HTERT RPE-1 (cell line): ENCODE data around the gene PGLYRP1.

Experiments used
- in situ Hi-C: fragments of 300-500 bp; cut with MboI; formaldehyde crosslinking; loops from 4 replicates; pipeline ENCODE4 v1.14.3; 2020; ENCODE audit warnings: low sequenced_read_pairs

Gene PGLYRP1

DNA sequence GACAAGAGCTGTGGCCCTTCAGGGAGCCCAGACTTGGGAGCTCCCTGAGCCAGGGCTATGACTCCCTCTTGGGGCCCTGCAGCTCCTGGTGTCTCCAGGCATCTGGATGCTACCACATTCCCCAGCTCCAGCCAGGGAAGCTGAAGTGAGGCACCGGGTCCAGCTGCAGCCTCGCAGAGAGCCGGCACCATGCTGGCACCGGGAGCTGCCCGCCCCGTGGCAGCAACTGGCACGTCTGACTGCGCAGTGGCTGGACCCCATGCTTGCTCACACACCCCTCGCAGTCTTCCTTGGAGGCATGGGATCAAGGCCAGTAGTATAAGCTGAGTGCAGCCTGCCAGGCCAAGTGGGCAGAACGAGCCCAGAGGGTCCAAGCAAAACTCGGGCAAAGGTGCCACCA lies 10.5 kb upstream of the PGLYRP1 start:
- in situ Hi-C loops: no loop called here

- in situ Hi-C loops: no loop called here
Observed at GRCh38 chr19:46032597-46033025, 9.8 kb upstream of the PGLYRP1 start.

GRCh38 chr19:46031781-46032596 lies 9.1 kb upstream of the PGLYRP1 start:
- in situ Hi-C loops: no loop called here

DNA sequence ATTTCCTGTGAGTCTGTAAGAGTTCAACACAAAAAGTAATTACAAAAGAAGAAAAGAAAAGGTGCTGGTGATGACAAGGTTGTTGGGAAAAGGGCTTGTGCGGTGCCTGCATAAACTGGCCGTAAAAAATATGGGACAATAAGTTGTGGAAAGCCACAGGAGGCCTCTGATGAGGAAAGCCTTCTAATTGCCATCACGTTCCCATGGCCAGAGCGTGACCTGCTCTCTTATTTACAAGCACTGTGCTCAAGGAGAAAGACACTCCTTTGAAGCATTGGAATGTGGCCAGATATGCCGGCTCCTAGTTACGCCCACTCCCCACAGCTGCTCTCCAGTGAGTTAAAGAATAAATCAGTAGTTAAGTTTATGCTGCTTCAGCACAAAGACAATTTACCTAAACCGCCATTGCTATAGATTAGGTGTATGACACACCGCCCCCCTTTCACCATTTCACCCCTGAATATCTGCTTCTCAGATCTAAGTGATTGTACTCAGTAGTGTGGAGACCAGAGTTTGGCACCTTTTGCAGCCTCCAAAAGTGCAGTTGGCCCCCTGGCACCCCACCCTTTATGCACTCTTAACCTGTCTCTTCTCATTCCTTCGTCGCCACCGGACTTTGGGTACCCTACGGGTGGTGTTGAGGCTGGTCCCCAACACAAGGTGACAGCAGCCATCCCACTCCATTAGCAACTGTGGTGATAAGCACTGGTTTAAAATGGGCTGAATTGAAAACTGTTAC lies 8.1 kb upstream of the PGLYRP1 start:
- in situ Hi-C loops: no loop called here

- in situ Hi-C loops: no loop called here
Observed at GRCh38 chr19:46025835-46026234, 3.0 kb upstream of the PGLYRP1 start.

GRCh38 chr19:46023311-46023779 lies 492 bp upstream of the PGLYRP1 start:
- in situ Hi-C loops: no loop called here

- in situ Hi-C loops: no loop called here
Observed at GRCh38 chr19:46022061-46022430, 807 bp downstream of the PGLYRP1 start.

GRCh38 chr19:46021531-46022041 lies 1.3 kb downstream of the PGLYRP1 start:
- in situ Hi-C loops: no loop called here

GRCh38 chr19:46020819-46021125 lies 2.1 kb downstream of the PGLYRP1 start:
- in situ Hi-C loops: no loop called here

- in situ Hi-C loops: no loop called here
Observed at GRCh38 chr19:46019270-46019669, 3.6 kb downstream of the PGLYRP1 start.

- in situ Hi-C loops: no loop called here
Observed at GRCh38 chr19:46018729-46019251, 4.1 kb downstream of the PGLYRP1 start.

GRCh38 chr19:46017874-46018675 lies 4.8 kb downstream of the PGLYRP1 start:
- in situ Hi-C loops: no loop called here

GRCh38 chr19:46017095-46017429 lies 5.8 kb downstream of the PGLYRP1 start:
- in situ Hi-C loops: no loop called here

DNA sequence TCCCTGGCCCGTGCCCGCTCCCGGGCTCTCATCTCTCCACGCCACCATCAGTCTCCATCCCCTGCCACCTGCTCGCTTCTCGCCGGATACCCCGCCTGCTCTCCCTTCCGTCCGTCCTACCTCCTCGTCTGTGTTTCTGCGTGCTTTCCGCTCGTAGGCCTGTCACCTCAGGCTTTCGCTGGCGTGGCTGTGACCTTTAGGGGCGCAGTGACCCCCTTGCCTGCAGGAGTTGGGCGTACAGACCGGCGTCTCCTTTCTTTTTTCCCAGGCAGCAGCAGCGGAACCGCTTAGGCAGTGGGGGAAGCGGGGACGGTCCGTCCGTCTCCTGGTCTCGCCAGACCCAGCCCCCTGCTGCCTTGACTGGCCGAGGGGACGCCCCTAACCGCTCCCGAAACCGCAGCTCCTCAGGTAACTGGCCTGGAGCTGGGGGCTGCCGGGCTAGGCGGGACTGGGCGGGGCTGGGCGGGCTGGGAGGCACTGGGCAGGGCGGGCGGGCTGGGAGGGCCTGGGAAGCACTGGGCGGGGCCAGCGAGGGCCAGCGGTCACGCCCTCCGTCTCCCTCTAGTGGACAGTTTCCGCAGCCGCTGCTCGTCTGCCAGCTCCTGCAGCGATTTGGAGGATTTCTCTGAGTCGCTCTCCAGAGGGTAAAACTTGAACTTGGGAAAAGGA lies 6.3 kb downstream of the PGLYRP1 start:
- in situ Hi-C loops: no loop called here

- in situ Hi-C loops: no loop called here
Observed at GRCh38 chr19:46015687-46016425, 7.0 kb downstream of the PGLYRP1 start.

DNA sequence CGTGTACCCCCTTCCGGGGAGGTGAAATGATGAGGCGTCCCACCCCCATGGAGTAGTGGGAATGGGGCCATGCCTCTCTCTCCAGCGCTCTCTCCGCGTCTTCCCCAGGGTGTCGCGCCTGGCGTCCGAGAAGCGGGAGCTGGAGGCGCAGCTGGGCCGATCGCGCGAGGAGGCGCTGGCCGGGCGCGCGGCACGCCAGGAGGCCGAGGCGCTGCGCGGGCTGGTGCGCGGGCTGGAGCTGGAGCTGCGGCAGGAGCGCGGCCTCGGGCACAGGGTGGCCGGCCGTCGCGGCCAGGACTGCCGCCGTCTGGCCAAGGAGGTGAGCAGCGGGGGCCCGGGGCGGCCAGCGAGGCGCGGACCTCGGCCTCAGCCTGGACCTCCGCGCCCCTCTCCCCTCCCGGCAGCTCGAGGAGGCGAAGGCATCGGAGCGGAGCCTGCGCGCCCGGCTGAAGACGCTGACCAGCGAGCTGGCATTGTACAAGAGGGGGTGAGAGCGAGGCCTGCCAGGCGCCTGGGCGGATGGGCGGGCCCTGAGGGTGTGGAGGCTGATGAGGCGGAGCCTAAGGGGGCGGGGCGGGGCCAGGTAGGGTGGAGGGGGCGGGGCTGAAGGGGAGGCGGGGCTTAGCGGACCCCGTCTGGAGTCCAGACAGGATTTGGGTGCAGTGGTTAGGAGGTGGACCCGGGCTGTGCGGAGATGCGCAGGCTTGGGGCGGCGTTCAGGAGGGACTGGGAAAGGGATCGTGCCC lies 7.7 kb downstream of the PGLYRP1 start:
- in situ Hi-C loops: no loop called here

DNA sequence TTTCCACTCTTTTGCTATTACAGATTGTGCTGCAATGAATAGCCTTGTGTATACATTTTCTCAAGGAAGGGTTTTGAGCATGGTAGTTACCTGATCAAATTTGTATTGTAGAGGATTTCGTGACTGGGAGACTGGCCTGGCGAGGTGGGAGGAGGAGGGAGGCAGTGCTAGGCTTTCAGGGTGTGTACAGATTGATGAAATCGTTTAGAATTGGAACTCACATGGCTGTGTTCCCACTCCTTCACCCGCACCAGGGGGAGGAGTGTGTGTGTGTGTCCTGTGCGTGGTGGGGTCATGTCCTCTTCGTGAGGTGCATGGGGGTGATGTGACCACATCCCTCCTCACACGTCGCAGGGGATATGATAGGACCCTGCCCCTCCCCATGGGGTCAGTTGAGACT lies 8.3 kb downstream of the PGLYRP1 start:
- in situ Hi-C loops: no loop called here

DNA sequence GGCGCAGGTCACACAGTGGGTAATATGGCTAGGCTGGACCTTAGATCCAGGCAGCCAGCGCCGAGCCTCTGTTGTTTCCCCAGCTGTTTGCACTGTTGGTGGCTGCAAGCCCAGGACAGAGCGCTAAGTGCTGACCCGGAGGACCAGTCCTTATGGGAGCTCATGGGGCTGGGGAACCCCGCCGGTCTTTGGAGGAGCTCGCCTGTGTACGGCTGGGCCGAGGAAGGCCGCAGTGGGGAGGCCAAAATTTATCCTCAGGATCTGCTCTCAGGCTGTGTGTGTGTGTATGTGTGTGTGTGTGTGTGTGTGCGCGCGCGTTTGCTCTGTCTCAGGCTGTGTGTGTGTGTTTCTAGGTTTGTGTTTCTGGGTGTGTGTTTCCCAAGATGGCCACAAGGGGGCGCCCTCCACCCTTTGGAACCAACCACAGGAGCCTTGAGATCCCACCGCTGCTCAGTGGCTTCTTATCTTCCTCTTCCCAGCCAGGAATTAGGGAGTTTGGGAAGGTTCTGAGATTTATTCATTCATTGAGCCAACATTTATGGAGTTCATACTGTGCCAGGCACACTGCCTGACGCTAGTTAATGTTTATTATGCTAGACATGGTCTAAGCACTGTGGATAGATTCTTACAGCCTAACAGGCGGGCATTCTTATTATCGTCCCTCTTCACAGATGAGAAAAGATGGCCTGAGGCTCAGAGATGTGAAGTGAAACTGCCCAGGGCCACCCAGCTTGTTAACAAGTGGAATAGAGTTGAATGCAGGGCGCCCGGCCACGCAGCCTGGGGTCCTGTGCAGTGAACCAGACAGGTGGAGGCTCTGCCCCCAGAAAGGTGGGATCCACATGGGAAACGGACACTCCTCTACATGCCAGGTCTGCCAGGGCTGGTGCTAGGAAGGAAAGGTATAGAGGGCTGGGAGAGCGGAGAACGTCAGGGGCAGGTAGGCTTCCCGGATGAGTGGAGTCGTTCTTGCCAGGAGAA lies 13.0 kb downstream of the PGLYRP1 start:
- in situ Hi-C loops: no loop called here
